Endothelial cell (in vitro differentiated cells): ENCODE data around the gene MSH5. TPM values are rescaled to one million over a fixed set of nuclear protein-coding genes. Genes with fewer than 3 reads are reported as not detected.
"Not testable (repeated sequence)": the region's sequence is repeated elsewhere in the genome, so short reads cannot be mapped to it uniquely, and the experiment has no call there.

Experiments
- DNase-seq: peaks from one replicate; pipeline ENCODE4 v3.0.0; 2021; ENCODE audit warnings: low spot score
- H3K27ac Mint-ChIP-seq: one replicate; pipeline ENCODE4 v1.8.0; 2021; ENCODE audit warnings: mixed read lengths, inconsistent platforms; ENCODE audit not compliant: unreplicated experiment
- H3K27me3 Mint-ChIP-seq: one replicate; pipeline ENCODE4 v1.8.0; 2021; ENCODE audit warnings: mild to moderate bottlenecking, moderate library complexity, mixed read lengths, inconsistent platforms; ENCODE audit not compliant: unreplicated experiment
- H3K36me3 Mint-ChIP-seq: one replicate; pipeline ENCODE4 v1.8.0; 2021; ENCODE audit warnings: mild to moderate bottlenecking, low read depth, mixed read lengths, inconsistent platforms; ENCODE audit not compliant: unreplicated experiment
- H3K4me1 Mint-ChIP-seq: one replicate; pipeline ENCODE4 v1.8.0; 2021; ENCODE audit warnings: mild to moderate bottlenecking, mixed read lengths, inconsistent platforms; ENCODE audit not compliant: unreplicated experiment
- H3K4me3 Mint-ChIP-seq: one replicate; pipeline ENCODE4 v1.8.0; 2021; ENCODE audit warnings: mild to moderate bottlenecking, mixed read lengths, inconsistent platforms; ENCODE audit not compliant: unreplicated experiment
- H3K9me3 Mint-ChIP-seq: one replicate; pipeline ENCODE4 v1.8.0; 2021; ENCODE audit warnings: mixed read lengths, inconsistent platforms; ENCODE audit not compliant: unreplicated experiment
- CTCF ChIP-seq: fragments of 200-600 bp; sonication (generic); IDR thresholded peaks from one replicate; pipeline ENCODE4 v1.5.0; 2021; ENCODE audit warnings: antibody characterized with exemption; ENCODE audit not compliant: unreplicated experiment
- total RNA-seq: library from RNA; stranded (reverse); fragmentation: NEBNext Ultra II Directional; extraction: Animal tissue kit (Norgen Biotek cat#: 25700); gene quantifications from one replicate; pipeline ENCODE4 v1.2.1, GENCODE V29; 2021; ENCODE audit not compliant: unreplicated experiment

MSH5 gene
- total RNA-seq, 1 donor from 2014 or later, result 16.1 TPM

GRCh38 chr6:31791324-31792089 is 51.7 kb downstream of the MSH5 start:
- no peak overlapping the region for H3K27ac Mint-ChIP-seq
- peaks cover 6% of the 10 kb centered on the region for H3K27me3 Mint-ChIP-seq
- peaks cover 8% of the 10 kb centered on the region for H3K36me3 Mint-ChIP-seq
- peaks cover 13% of the 10 kb centered on the region for H3K4me1 Mint-ChIP-seq
- H3K4me3 Mint-ChIP-seq, result peak overlapping the region; percentile 72
- peak; percentile 70 for DNase-seq
- TF ChIP-seq CTCF, result no peak
- no peaks in the 10 kb centered on the region for H3K9me3 Mint-ChIP-seq

- Mint-ChIP-seq H3K9me3 (no peaks in the 10 kb centered on the region), H3K36me3 (peaks cover 11% of the 10 kb centered on the region), H3K4me1 (peaks cover 15% of the 10 kb centered on the region), H3K27me3 (peaks cover 8% of the 10 kb centered on the region), H3K4me3 (no peak overlapping the region), H3K27ac (no peak overlapping the region)
- TF ChIP-seq CTCF, result no peak
- no peak for DNase-seq
Measured at GRCh38 chr6:31792090-31792374, 52.2 kb downstream of the MSH5 start.

- no peak for DNase-seq
- no peak for TF ChIP-seq CTCF
- H3K27ac Mint-ChIP-seq, result no peak overlapping the region
- no peaks in the 10 kb centered on the region for H3K9me3 Mint-ChIP-seq
- no peak overlapping the region for H3K4me3 Mint-ChIP-seq
- H3K4me1 Mint-ChIP-seq, result peaks cover 18% of the 10 kb centered on the region
- H3K27me3 Mint-ChIP-seq, result peaks cover 8% of the 10 kb centered on the region
- H3K36me3 Mint-ChIP-seq, result peaks cover 12% of the 10 kb centered on the region
Measured at GRCh38 chr6:31792761-31793171, 53.0 kb downstream of the MSH5 start.

GRCh38 chr6:31793927-31794245 is 54.1 kb downstream of the MSH5 start:
- H3K9me3 Mint-ChIP-seq, DNase-seq, H3K27ac Mint-ChIP-seq, H3K27me3 Mint-ChIP-seq: not testable (repeated sequence)
- Mint-ChIP-seq H3K4me1 (peaks cover 19% of the 10 kb centered on the region), H3K4me3 (peak overlapping the region; percentile 83), H3K36me3 (peaks cover 12% of the 10 kb centered on the region)

GRCh38 chr6:31794294-31794865 is 54.6 kb downstream of the MSH5 start:
- H3K4me1 Mint-ChIP-seq, result peaks cover 19% of the 10 kb centered on the region
- TF ChIP-seq CTCF, result no peak
- H3K36me3 Mint-ChIP-seq, result peaks cover 12% of the 10 kb centered on the region
- peaks cover 8% of the 10 kb centered on the region for H3K27me3 Mint-ChIP-seq
- H3K9me3 Mint-ChIP-seq, result no peaks in the 10 kb centered on the region
- peak overlapping the region; percentile 83 for H3K4me3 Mint-ChIP-seq
- no peak for DNase-seq
- peak overlapping the region; percentile 20 for H3K27ac Mint-ChIP-seq
